Cardiac muscle cell (in vitro differentiated cells and primary cell): ENCODE results near the gene LRRC47. TPM values are rescaled to one million over a fixed set of nuclear protein-coding genes. Genes with fewer than 3 reads are reported as not detected.

Source experiments
- DNase-seq, 2 donors: peaks; one replicate each; pipeline versions ENCODE4 v3.0.0 to v3.0.0-alpha.2; 2010 to 2017; ENCODE audit warnings: low read depth in 1 of 2, low spot score in 1 of 2
- H3K27ac ChIP-seq: fragments of 200-600 bp; sonication (generic); 2 replicates; pipeline ENCODE4 v1.5.1; 2016
- H3K27me3 ChIP-seq: fragments of 200-600 bp; sonication (generic); 2 replicates; pipeline ENCODE4 v1.6.0; 2016; ENCODE audit warnings: control low read depth
- H3K36me3 ChIP-seq: fragments of 200-600 bp; sonication (generic); 2 replicates; pipeline ENCODE4 v1.5.1; 2016; ENCODE audit warnings: control low read depth
- H3K4me1 ChIP-seq: fragments of 200-600 bp; sonication (generic); 2 replicates; pipeline ENCODE4 v1.8.1; 2017; ENCODE audit warnings: low read depth, mild to moderate bottlenecking, mixed run types
- H3K4me3 ChIP-seq: fragments of 200-600 bp; sonication (generic); 2 replicates; pipeline ENCODE4 v1.5.1; 2016; ENCODE audit warnings: mild to moderate bottlenecking
- H3K9me3 ChIP-seq: fragments of 200-600 bp; sonication (generic); 2 replicates; pipeline ENCODE4 v1.5.1; 2017; ENCODE audit warnings: low read depth, mild to moderate bottlenecking, control low read depth
- polyA plus RNA-seq: library from polyadenylated mRNA; unstranded; fragments of >200 nt; fragmentation: Nextera tagmentation; extraction: Ambion mirVana; gene quantifications from 2 replicates; pipeline ENCODE4 v1.2.1, GENCODE V29; 2016
- total RNA-seq: library from RNA; depleted of rRNA; stranded (reverse); fragments of >200 nt; gene quantifications from 2 replicates; pipeline ENCODE4 v1.2.3, GENCODE V29; 2016
- TF ChIP-seq, protein P1 (sequence below): IDR thresholded peaks from 2 replicates; pipeline ENCODE4 v1.5.1; 2012; ENCODE audit warnings: low read depth, mild to moderate bottlenecking, low read length

The LRRC47 gene
- total and polyA plus RNA-seq, 2 experiments from 2014 or later, result 61.5 to 67.5 TPM

DNA sequence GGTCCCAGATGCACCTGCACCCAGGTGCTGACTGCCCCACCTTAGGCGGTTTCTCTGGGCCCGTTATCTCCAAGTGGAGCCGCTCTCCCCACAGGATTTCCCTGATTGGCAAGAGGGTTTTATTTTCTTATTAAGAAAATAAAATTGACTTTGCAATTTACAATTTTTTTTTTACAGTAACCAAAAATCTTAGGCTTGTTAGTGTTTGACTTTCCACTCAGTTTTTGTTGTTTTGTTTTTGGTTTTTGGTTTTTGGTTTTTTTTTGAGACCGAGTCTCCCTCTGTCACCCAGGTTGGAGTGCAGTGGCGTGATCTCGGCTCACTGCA is 48.8 kb downstream of the LRRC47 start:
- H3K9me3 ChIP-seq, result no peaks in the 10 kb centered on the region
- TF ChIP-seq, protein P1, sequence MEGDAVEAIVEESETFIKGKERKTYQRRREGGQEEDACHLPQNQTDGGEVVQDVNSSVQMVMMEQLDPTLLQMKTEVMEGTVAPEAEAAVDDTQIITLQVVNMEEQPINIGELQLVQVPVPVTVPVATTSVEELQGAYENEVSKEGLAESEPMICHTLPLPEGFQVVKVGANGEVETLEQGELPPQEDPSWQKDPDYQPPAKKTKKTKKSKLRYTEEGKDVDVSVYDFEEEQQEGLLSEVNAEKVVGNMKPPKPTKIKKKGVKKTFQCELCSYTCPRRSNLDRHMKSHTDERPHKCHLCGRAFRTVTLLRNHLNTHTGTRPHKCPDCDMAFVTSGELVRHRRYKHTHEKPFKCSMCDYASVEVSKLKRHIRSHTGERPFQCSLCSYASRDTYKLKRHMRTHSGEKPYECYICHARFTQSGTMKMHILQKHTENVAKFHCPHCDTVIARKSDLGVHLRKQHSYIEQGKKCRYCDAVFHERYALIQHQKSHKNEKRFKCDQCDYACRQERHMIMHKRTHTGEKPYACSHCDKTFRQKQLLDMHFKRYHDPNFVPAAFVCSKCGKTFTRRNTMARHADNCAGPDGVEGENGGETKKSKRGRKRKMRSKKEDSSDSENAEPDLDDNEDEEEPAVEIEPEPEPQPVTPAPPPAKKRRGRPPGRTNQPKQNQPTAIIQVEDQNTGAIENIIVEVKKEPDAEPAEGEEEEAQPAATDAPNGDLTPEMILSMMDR, result no peak
- H3K36me3 ChIP-seq, result peaks cover 5% of the 10 kb centered on the region
- peak overlapping the region; percentile 92 for H3K4me3 ChIP-seq
- no peak for DNase-seq
- no peaks in the 10 kb centered on the region for H3K4me1 ChIP-seq
- H3K27ac ChIP-seq, result no peak overlapping the region
- H3K27me3 ChIP-seq, result no peaks in the 10 kb centered on the region

DNA sequence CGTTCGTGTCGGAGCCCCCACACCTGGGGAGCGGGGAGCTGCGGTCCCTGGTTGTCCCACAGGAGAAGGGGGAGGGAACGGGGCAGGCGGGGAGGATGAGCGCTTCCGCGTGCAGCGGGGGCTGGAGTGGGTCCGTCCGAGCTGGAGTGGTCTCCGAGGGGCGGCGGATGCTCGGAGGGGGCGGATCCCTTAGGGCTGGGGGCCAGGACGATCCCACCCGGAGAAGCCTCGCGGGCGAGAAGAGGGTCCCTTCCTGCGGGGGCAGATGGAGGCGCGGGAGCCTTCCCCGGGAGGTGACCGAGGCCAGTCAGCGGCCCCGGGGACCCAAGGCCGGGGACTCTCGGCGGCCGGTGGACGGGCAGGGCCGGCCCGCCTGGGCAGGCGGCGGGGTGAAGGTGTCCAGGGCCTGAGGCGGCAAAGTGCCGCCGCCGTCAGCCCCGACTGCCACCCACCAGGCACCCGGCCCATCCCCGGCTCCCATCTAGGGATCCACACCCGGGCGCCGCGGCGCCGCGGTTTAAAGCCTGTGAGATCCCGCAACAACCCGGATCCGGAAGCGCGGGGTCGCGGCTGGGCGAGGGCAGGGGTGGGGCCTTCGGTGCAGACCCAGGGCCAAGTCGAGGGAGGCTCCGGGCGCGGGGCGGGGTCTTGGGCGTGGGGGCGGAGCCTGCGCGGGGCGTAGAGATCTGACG is 49.3 kb downstream of the LRRC47 start:
- Histone ChIP-seq H3K9me3 (no peaks in the 10 kb centered on the region), H3K36me3 (peaks cover 5% of the 10 kb centered on the region), H3K4me3 (peak overlapping the region; percentile 92), H3K27ac (no peak overlapping the region), H3K4me1 (no peaks in the 10 kb centered on the region), H3K27me3 (no peaks in the 10 kb centered on the region)
- TF ChIP-seq, protein P1, result no peak
- DNase-seq, result peak; percentile 78 to 90

DNA sequence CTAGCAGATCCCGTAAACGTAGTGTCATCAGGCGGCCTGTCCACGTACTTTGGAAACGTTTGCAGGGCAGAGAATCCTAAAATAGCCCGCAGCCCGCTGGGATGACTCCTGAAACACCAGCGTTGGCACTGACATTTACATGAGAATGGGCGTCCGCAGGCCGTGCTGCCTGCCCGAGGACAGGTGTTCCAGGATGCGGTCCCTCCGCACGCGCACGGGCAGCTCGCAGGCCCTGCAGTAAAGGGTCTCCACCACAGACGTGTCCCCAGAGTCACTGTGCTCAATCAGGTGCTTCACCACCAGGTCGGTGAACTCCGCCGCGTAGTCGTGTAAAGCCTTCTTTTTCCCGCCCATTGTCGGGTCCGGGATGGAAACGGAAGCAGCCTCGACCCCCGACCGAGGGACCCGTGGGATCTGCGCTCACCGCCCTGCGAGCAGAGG is 49.9 kb downstream of the LRRC47 start:
- Histone ChIP-seq H3K9me3 (no peaks in the 10 kb centered on the region), H3K27ac (no peak overlapping the region), H3K36me3 (peaks cover 7% of the 10 kb centered on the region), H3K4me1 (no peaks in the 10 kb centered on the region), H3K4me3 (peak overlapping the region; percentile 92), H3K27me3 (no peaks in the 10 kb centered on the region)
- TF ChIP-seq, protein P1, result no peak
- no peak for DNase-seq

DNA sequence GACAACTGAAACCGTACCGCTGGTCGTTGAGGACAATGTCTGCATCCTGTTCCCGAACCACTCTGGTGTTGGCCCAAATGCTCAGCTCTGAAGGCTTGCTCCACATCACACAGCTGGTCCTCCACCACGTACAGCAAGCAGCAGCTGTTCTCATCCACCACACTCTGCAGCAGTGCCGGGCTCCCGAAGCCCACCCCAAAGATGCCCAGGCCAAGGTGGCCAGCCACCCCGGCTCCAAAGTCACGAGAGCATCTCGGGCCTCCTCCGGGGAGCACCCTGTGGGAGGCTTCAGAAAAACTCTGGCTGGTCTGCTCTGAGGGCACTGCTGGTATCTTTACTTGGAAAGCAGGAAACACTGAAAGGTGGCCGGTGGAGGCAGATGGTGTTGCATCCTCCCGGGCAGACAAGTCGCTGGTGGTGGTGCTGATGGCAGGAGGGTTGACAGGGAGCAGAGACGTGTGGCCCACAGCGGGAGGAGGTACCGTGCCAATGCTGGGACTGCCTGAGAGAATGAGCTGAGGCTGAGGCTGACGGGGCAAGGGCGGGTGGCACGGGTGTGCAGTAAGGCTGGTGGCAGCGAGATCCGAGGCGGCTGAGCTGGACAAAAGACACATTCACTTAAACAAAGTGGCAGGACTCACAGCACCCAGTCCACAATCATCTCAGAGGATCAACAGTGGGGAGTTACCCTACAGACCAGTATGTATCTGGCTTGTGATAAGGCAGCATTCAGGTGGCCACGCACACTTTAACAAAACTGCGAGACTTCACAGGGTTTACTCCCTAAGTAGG is 50.5 kb downstream of the LRRC47 start:
- Histone ChIP-seq H3K27me3 (no peaks in the 10 kb centered on the region), H3K4me3 (no peak overlapping the region), H3K36me3 (peaks cover 11% of the 10 kb centered on the region), H3K27ac (no peak overlapping the region), H3K4me1 (no peaks in the 10 kb centered on the region), H3K9me3 (no peaks in the 10 kb centered on the region)
- TF ChIP-seq, protein P1, result no peak
- no peak for DNase-seq

DNA sequence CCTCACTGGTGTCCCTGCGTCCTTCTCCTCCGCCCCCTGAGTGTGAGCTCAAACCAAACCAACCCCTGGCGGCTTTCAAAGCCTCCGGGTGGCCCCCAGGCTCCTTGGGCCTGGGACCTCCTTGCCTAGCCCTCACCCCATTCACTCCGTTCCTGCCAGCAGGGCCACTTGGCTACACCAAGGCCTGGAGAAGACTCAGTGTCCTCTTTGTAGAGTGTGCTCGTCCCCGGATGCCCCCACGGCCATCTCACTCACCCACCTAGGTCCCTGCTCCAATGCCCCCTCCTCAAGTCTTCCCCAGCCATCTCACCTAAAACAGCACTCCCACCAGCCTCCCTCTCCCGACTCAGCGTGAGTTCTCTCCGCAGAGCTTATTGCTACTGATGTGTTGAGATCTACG is 51.2 kb downstream of the LRRC47 start:
- peaks cover 13% of the 10 kb centered on the region for H3K36me3 ChIP-seq
- H3K27ac ChIP-seq, result no peak overlapping the region
- H3K9me3 ChIP-seq, result no peaks in the 10 kb centered on the region
- no peak for DNase-seq
- H3K4me1 ChIP-seq, result no peaks in the 10 kb centered on the region
- H3K4me3 ChIP-seq, result no peak overlapping the region
- H3K27me3 ChIP-seq, result no peaks in the 10 kb centered on the region
- TF ChIP-seq, protein P1, result no peak
